Uterus (tissue), 2 donors: ENCODE results near the gene MOB3A.

ENCODE experiments used
- CTCF ChIP-seq, 4 experiments: fragments of 200-600 bp in 2 of 4; fragments of 450-650 bp in 2 of 4; sonication (generic) in 2 of 4; IDR thresholded peaks; one replicate each; pipeline ENCODE4 v1.5.1; 2016 to 2019; ENCODE audit warnings: antibody characterized with exemption in 4 of 4, mild to moderate bottlenecking in 2 of 4, moderate library complexity in 1 of 4
- POLR2A ChIP-seq, 2 donors: fragments of 450-650 bp; IDR thresholded peaks; one replicate each; pipeline ENCODE4 v1.6.1; 2016; ENCODE audit warnings: antibody characterized with exemption in 2 of 2, mild to moderate bottlenecking in 1 of 2, moderate library complexity in 1 of 2

GRCh38 chr19:2070986-2071673, 25.0 kb downstream of the MOB3A start:
- TF ChIP-seq CTCF (IDR thresholded peaks at IDR 0.05) (no peak), POLR2A (IDR thresholded peaks at IDR 0.05) (no peak)
